Esophagus (tissue), 2 donors: ENCODE measurements around the gene CBFA2T2. TPM values are rescaled to one million over a fixed set of nuclear protein-coding genes. Genes with fewer than 3 reads are reported as not detected.
"Not testable (repeated sequence)": the region's sequence is repeated elsewhere in the genome, so short reads cannot be mapped to it uniquely, and the experiment has no call there.

Source experiments
- H3K27ac ChIP-seq, 2 donors: one replicate each; pipeline ENCODE4 v1.5.1; 2013; ENCODE audit warnings: low read depth in 2 of 2, mild to moderate bottlenecking in 2 of 2, inconsistent platforms in 1 of 2, low read length in 1 of 2, moderate library complexity in 1 of 2
- H3K27me3 ChIP-seq, 2 donors: one replicate each; pipeline ENCODE4 v1.6.1; 2013; ENCODE audit warnings: low read length in 2 of 2, control low read depth in 1 of 2, mild to moderate bottlenecking in 1 of 2; ENCODE audit not compliant: insufficient read depth in 2 of 2, control insufficient read depth in 1 of 2
- H3K36me3 ChIP-seq, 2 donors: one replicate each; pipeline ENCODE4 v1.6.1; 2013; ENCODE audit warnings: low read length in 1 of 2; ENCODE audit not compliant: control insufficient read depth in 2 of 2, insufficient read depth in 2 of 2
- H3K4me1 ChIP-seq, 2 donors: one replicate each; pipeline ENCODE4 v1.6.1; 2013; ENCODE audit warnings: low read length in 1 of 2; ENCODE audit not compliant: control insufficient read depth in 2 of 2, insufficient read depth in 2 of 2
- H3K4me3 ChIP-seq, 2 donors: one replicate each; pipeline ENCODE4 v1.5.1; 2013; ENCODE audit warnings: low read length in 2 of 2, mild to moderate bottlenecking in 2 of 2, low read depth in 1 of 2, moderate library complexity in 1 of 2
- H3K9me3 ChIP-seq, 2 donors: one replicate each; pipeline ENCODE4 v1.6.1; 2013; ENCODE audit warnings: mild to moderate bottlenecking in 2 of 2, low read depth in 1 of 2, low read length in 1 of 2, moderate library complexity in 1 of 2; ENCODE audit not compliant: control insufficient read depth in 2 of 2, insufficient read depth in 1 of 2
- WGBS, 2 donors: extraction: QIAGEN DNeasy Blood & Tissue Kit; methylation state at CpG; one replicate each; pipeline ENCODE4 v1.1.7; 2013; 5-methylcytosine and 5-hydroxymethylcytosine counted together
- polyA plus RNA-seq, 2 donors: library from polyadenylated mRNA; stranded (reverse); fragments of 200-250 nt; gene quantifications; one replicate each; pipeline ENCODE4 v1.2.3, GENCODE V29; 2013
- donor health status: healthy with polysubstance abuse.
- donor health status: Bipolar disorder and iron deficiency.

CBFA2T2 gene
- polyA plus RNA-seq, 2 donors, result 4.7 to 8.5 TPM

- Histone ChIP-seq H3K4me1 (no peaks in the 10 kb centered on the region), H3K27me3 (no peaks in the 10 kb centered on the region), H3K9me3 (no peaks in the 10 kb centered on the region), H3K36me3 (no peaks in the 10 kb centered on the region), H3K4me3 (no peak overlapping the region), H3K27ac (no peak overlapping the region)
- 72 to 77% methylated on average over 17 of the region's 17 CpGs for WGBS, 2 donors
Measured at GRCh38 chr20:33693741-33694638, 204.1 kb downstream of the CBFA2T2 start.

GRCh38 chr20:33694639-33695012 lies 204.7 kb downstream of the CBFA2T2 start:
- Histone ChIP-seq H3K27me3 (no peaks in the 10 kb centered on the region), H3K4me1 (no peaks in the 10 kb centered on the region), H3K27ac (no peak overlapping the region), H3K9me3 (no peaks in the 10 kb centered on the region), H3K4me3 (no peak overlapping the region), H3K36me3 (no peaks in the 10 kb centered on the region)
- 60 to 69% methylated on average over 6 of the region's 6 CpGs for WGBS, 2 donors

GRCh38 chr20:33696448-33696847 lies 206.6 kb downstream of the CBFA2T2 start:
- Histone ChIP-seq H3K4me1 (no peaks in the 10 kb centered on the region), H3K4me3 (no peak overlapping the region), H3K27ac (no peak overlapping the region), H3K9me3 (no peaks in the 10 kb centered on the region), H3K27me3 (no peaks in the 10 kb centered on the region), H3K36me3 (no peaks in the 10 kb centered on the region)
- WGBS, 2 donors, result 76 to 81% methylated on average over 4 of the region's 4 CpGs

GRCh38 chr20:33697129-33697528 lies 207.2 kb downstream of the CBFA2T2 start:
- no peaks in the 10 kb centered on the region for H3K4me1 ChIP-seq
- no peaks in the 10 kb centered on the region for H3K36me3 ChIP-seq
- 62 to 86% methylated on average over 8 of the region's 8 CpGs for WGBS, 2 donors
- H3K9me3 ChIP-seq, result no peaks in the 10 kb centered on the region
- H3K27me3 ChIP-seq, result no peaks in the 10 kb centered on the region
- peak overlapping the region in 1 of 2 donors; percentile 35 for H3K27ac ChIP-seq
- no peak overlapping the region for H3K4me3 ChIP-seq

- H3K4me1 ChIP-seq, H3K4me3 ChIP-seq, H3K27me3 ChIP-seq, H3K36me3 ChIP-seq, H3K27ac ChIP-seq, H3K9me3 ChIP-seq: not testable (repeated sequence)
- 92 to 97% methylated on average over 17 to 21 of the region's 27 CpGs for WGBS, 2 donors
Measured at GRCh38 chr20:33698966-33699365, 209.1 kb downstream of the CBFA2T2 start.

Other genes with a start within 250 kb of the CBFA2T2 start
- gene BPIFB1, start 206.9 kb upstream of the CBFA2T2 start, polyA plus RNA-seq, result 1 to 10 TPM in 1 of 2 donors, under 1 TPM in 1; 0.77 to 1.4 TPM
- 10 to 100 TPM; 19.5 to 29.2 TPM for gene CDK5RAP1, start 88.6 kb upstream of the CBFA2T2 start, polyA plus RNA-seq
- gene SNTA1, start 46.3 kb upstream of the CBFA2T2 start, polyA plus RNA-seq, result 10 to 100 TPM in 1 of 2 donors, 1 to 10 TPM in 1; 6.1 to 10.9 TPM
- gene C20orf144, start 172.2 kb downstream of the CBFA2T2 start, polyA plus RNA-seq, result under 1 TPM; 0.02 to 0.04 TPM
- 1 to 10 TPM; 1.4 to 2.8 TPM for gene ACTL10, start 176.8 kb downstream of the CBFA2T2 start, polyA plus RNA-seq
- 10 to 100 TPM; 13.5 to 18.4 TPM for gene NECAB3, start 184.3 kb downstream of the CBFA2T2 start, polyA plus RNA-seq
- 1 to 10 TPM; 6.4 to 6.7 TPM for gene E2F1, start 196.3 kb downstream of the CBFA2T2 start, polyA plus RNA-seq
- 1 to 10 TPM; 5.4 to 5.8 TPM for gene PXMP4, start 230.2 kb downstream of the CBFA2T2 start, polyA plus RNA-seq
- 1 to 10 TPM; 2.6 to 4.5 TPM for gene ZNF341, start 241.9 kb downstream of the CBFA2T2 start, polyA plus RNA-seq